ENCODE measurements around the gene CLEC7A. TPM values are rescaled to one million over a fixed set of nuclear protein-coding genes. Genes with fewer than 3 reads are reported as not detected.

The CLEC7A gene
- polyA plus RNA-seq, 2 of the 4 experiments (the other 2 are of a cell fraction): not detected

DNA sequence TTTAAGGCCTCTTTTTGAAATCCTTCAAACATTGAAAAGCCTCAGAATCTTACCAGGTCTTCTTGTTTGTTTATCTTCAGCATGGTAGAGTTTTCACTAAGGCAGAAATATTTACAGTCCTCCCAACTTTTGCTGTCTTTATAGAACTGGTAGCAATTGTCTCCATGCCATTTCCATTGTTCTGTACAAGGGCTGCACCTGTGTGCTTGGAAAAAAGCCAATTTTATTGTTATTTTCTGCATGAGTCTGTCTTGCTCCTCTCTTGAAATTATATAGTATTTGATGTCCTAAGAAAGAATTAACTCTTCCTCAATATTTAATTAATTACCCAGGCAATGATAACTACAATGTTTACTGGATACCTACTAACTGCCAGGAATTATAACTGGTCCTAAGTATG, 54.5 kb downstream of the CLEC7A start:
- CTCF ChIA-PET: interaction anchor here (0.8 kb wide), 1 partner anchor 606 kb away, joined by 3 read pairs; no protein-coding TSS in a partner anchor
- H3K27ac ChIP-seq: no peak overlapping the region
- no peak for TF ChIP-seq HES2 (IDR thresholded peaks at IDR 0.05)
- no peak for TF ChIP-seq FOXS1 (CRISPR knock-in tag; IDR thresholded peaks at IDR 0.05)
- no peak for TF ChIP-seq KDM5A (IDR thresholded peaks at IDR 0.05)
- no peak for TF ChIP-seq MAFK (IDR thresholded peaks at IDR 0.05; ENCODE audit: partially characterized antibody)
- no peak for TF ChIP-seq RAD21 (conservative IDR thresholded peaks at IDR 0.05 in 1 of 2, IDR thresholded peaks at IDR 0.05 in 1 of 2)
- no peak for TF ChIP-seq MYC (IDR thresholded peaks at IDR 0.05; ENCODE audit: borderline replicate concordance, low read length)
- no peaks in the 10 kb centered on the region for H3K4me1 ChIP-seq
- H3K4me3 ChIP-seq: no peak overlapping the region
- DNase-seq (ENCODE audit: low read depth in 1 of 2, low spot score in 1 of 2) (no peak), ATAC-seq (no peak), FAIRE-seq (no peak)
- H3K4me2 ChIP-seq: no peak overlapping the region
- POLR2A ChIA-PET: no interaction called here
- H3K9me3 ChIP-seq: no peaks in the 10 kb centered on the region

GRCh38 chr12:10073261-10073660, 56.7 kb downstream of the CLEC7A start:
- ChIA-PET POLR2A (no interaction called here), CTCF (no interaction called here)
- H3K4me2 ChIP-seq: no peak overlapping the region
- H3K9me3 ChIP-seq: no peaks in the 10 kb centered on the region
- ATAC-seq (no peak), FAIRE-seq (no peak), DNase-seq (ENCODE audit: low read depth in 1 of 2, low spot score in 1 of 2) (no peak)
- no peak overlapping the region for H3K27ac ChIP-seq
- no peaks in the 10 kb centered on the region for H3K4me1 ChIP-seq
- WGBS (ENCODE audit: missing lambda C conversion rate): 74% methylated on average over 5 of the region's 5 CpGs
- no peak for TF ChIP-seq ZFP36 (IDR thresholded peaks at IDR 0.05; ENCODE audit: borderline replicate concordance, partially characterized antibody)
- no peak for TF ChIP-seq KDM1A (IDR thresholded peaks at IDR 0.05; ENCODE audit: low read depth)
- TF ChIP-seq JUN (IDR thresholded peaks at IDR 0.05): no peak
- TF ChIP-seq GATA3 (IDR thresholded peaks at IDR 0.05; ENCODE audit: borderline replicate concordance): no peak
- no peak for TF ChIP-seq ZNF302 (CRISPR knock-in tag; IDR thresholded peaks at IDR 0.05)
- no peak for TF ChIP-seq ATOH8 (CRISPR knock-in tag; IDR thresholded peaks at IDR 0.05; ENCODE audit: low read depth)
- H3K4me3 ChIP-seq: no peak overlapping the region

DNA sequence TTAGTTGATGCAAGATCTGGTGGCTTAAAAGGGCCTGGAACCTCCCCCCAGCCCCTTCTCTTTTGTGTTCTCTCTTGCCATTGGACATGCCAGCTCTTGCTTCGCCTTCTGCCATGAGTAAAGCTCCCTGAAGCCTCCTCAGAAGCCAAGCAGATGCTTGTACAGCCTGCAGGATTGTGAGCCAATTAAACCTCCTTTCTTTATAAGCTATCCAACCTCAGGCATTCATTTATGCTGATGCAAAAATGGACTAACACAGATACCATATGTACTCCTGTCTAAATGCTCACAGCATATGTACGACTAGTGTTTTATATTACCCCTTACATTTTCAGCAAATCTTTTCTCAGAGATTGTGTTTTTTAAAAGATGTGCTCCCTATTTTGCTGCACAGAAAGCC, 57.9 kb downstream of the CLEC7A start:
- 38% methylated on average over 2 of the region's 2 CpGs for WGBS (ENCODE audit: missing lambda C conversion rate)
- Histone ChIP-seq H3K4me3 (no peak overlapping the region), H3K9me3 (no peaks in the 10 kb centered on the region), H3K27ac (no peak overlapping the region), H3K4me2 (no peak overlapping the region), H3K4me1 (no peaks in the 10 kb centered on the region)
- DNase-seq (ENCODE audit: low read depth in 1 of 2, low spot score in 1 of 2) (no peak), ATAC-seq (no peak), FAIRE-seq (no peak)
- CTCF ChIA-PET: no interaction called here
- TF ChIP-seq NPAS2 (CRISPR knock-in tag; IDR thresholded peaks at IDR 0.05; ENCODE audit: borderline replicate concordance): no peak
- TF ChIP-seq, protein P1, sequence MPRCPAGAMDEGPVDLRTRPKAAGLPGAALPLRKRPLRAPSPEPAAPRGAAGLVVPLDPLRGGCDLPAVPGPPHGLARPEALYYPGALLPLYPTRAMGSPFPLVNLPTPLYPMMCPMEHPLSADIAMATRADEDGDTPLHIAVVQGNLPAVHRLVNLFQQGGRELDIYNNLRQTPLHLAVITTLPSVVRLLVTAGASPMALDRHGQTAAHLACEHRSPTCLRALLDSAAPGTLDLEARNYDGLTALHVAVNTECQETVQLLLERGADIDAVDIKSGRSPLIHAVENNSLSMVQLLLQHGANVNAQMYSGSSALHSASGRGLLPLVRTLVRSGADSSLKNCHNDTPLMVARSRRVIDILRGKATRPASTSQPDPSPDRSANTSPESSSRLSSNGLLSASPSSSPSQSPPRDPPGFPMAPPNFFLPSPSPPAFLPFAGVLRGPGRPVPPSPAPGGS (IDR thresholded peaks at IDR 0.05): no peak
- TF ChIP-seq SREBF2 (IDR thresholded peaks at IDR 0.05): no peak
- TF ChIP-seq TFCP2L1 (CRISPR knock-in tag; IDR thresholded peaks at IDR 0.05): no peak
- TF ChIP-seq ZFP36 (IDR thresholded peaks at IDR 0.05; ENCODE audit: borderline replicate concordance, partially characterized antibody): no peak
- no peak for TF ChIP-seq FOXS1 (CRISPR knock-in tag; IDR thresholded peaks at IDR 0.05)
- TF ChIP-seq HOXA7 (CRISPR knock-in tag; IDR thresholded peaks at IDR 0.05): no peak
- TF ChIP-seq KDM5A (IDR thresholded peaks at IDR 0.05): no peak
- TF ChIP-seq ATOH8 (CRISPR knock-in tag; IDR thresholded peaks at IDR 0.05; ENCODE audit: low read depth): no peak
- no peak for TF ChIP-seq HOXB5 (CRISPR knock-in tag; IDR thresholded peaks at IDR 0.05)
- no peak for TF ChIP-seq HDAC2 (IDR thresholded peaks at IDR 0.05)
- no peak for TF ChIP-seq SMC3 (IDR thresholded peaks at IDR 0.05)
- POLR2A ChIA-PET: no interaction called here
